SU-DHL-6 (cell line): ENCODE results near the gene PARD6G.

ENCODE experiments used
- H2AFZ ChIP-seq: fragments of 200-600 bp; sonication (generic); 2 replicates; pipeline ENCODE4 v1.6.1; 2014; ENCODE audit warnings: low read depth, mild to moderate bottlenecking, moderate library complexity, mixed read lengths, antibody characterized with exemption, low read length; ENCODE audit not compliant: severe bottlenecking
- H3F3A ChIP-seq: fragments of 200-600 bp; shearing (Covaris generic); 2 replicates; pipeline ENCODE4 v1.6.0; 2016; ENCODE audit warnings: antibody characterized with exemption, mild to moderate bottlenecking; ENCODE audit not compliant: insufficient read depth
- H3K27ac ChIP-seq: fragments of 200-600 bp; sonication (generic); 2 replicates; pipeline ENCODE4 v1.5.1; 2016; ENCODE audit warnings: low read depth, mild to moderate bottlenecking, low read length, moderate library complexity, mixed read lengths
- H3K27me3 ChIP-seq: fragments of 200-600 bp; sonication (generic), shearing (Covaris generic); 2 replicates; pipeline ENCODE4 v1.6.0; 2014; ENCODE audit warnings: mild to moderate bottlenecking, low read length
- H3K36me3 ChIP-seq: fragments of 200-600 bp; sonication (generic); 2 replicates; pipeline ENCODE4 v1.6.1; 2014; ENCODE audit warnings: mild to moderate bottlenecking, low read length, mixed read lengths
- H3K4me2 ChIP-seq: fragments of 300-600, 200-600 bp; shearing (Covaris generic), sonication (generic); 2 replicates; pipeline ENCODE4 v1.6.0; 2014; ENCODE audit warnings: low read length, low read depth, mild to moderate bottlenecking; ENCODE audit not compliant: poor library complexity, severe bottlenecking
- H3K4me3 ChIP-seq: fragments of 200-600 bp; sonication (generic); 2 replicates; pipeline ENCODE4 v1.5.1; 2014; ENCODE audit warnings: antibody characterized with exemption, low read length, mild to moderate bottlenecking, mixed read lengths; ENCODE audit not compliant: insufficient read depth, poor library complexity, severe bottlenecking
- H3K79me2 ChIP-seq: fragments of 200-600 bp; sonication (generic); 2 replicates; pipeline ENCODE4 v1.6.1; 2014; ENCODE audit warnings: mild to moderate bottlenecking, low read length, moderate library complexity; ENCODE audit not compliant: insufficient read depth
- H3K9ac ChIP-seq: fragments of 200-600 bp; sonication (generic); 2 replicates; pipeline ENCODE4 v1.7.0; 2014; ENCODE audit warnings: mild to moderate bottlenecking, low read length
- H3K9me2 ChIP-seq: fragments of 200-600 bp; sonication (generic); replicated peaks from 2 replicates; pipeline ENCODE4 v1.6.1; 2014; ENCODE audit warnings: low read length; ENCODE audit not compliant: insufficient read depth
- H3K9me3 ChIP-seq: fragments of 200-600 bp; sonication (generic); 2 replicates; pipeline ENCODE4 v1.6.1; 2014; ENCODE audit warnings: low read length, mixed read lengths; ENCODE audit not compliant: insufficient read depth
- H4K20me1 ChIP-seq: fragments of 200-600 bp; sonication (generic); 2 replicates; pipeline ENCODE4 v1.6.1; 2014; ENCODE audit warnings: low read depth, mild to moderate bottlenecking, antibody characterized with exemption, low read length, moderate library complexity, mixed read lengths
- CTCF ChIP-seq: fragments of 200-600 bp; sonication (generic); IDR thresholded peaks from one replicate; pipeline ENCODE4 v1.5.1; 2017; ENCODE audit warnings: antibody characterized with exemption, mild to moderate bottlenecking, low read length, moderate library complexity; ENCODE audit not compliant: insufficient read depth, poor library complexity, severe bottlenecking
- EZH2phosphoT487 ChIP-seq: fragments of 200-600 bp; sonication (generic), shearing (Covaris generic); conservative IDR thresholded peaks from 2 replicates; pipeline ENCODE4 v1.6.1; 2018; ENCODE audit warnings: mild to moderate bottlenecking, antibody characterized with exemption, low read length, moderate library complexity, mixed read lengths

Gene PARD6G

GRCh38 chr18:80233899-80234298 lies 13.4 kb downstream of the PARD6G start:
- Histone ChIP-seq H3K9me2 (no peaks in the 10 kb centered on the region), H3K4me3 (no peak overlapping the region), H3K36me3 (no peaks in the 10 kb centered on the region), H4K20me1 (no peaks in the 10 kb centered on the region), H3F3A (no peaks in the 10 kb centered on the region), H3K4me2 (no peak overlapping the region), H3K9me3 (no peaks in the 10 kb centered on the region), H3K9ac (no peak overlapping the region), H3K79me2 (no peaks in the 10 kb centered on the region), H3K27me3 (no peaks in the 10 kb centered on the region), H2AFZ (no peak overlapping the region), H3K27ac (no peak overlapping the region)
- TF ChIP-seq CTCF = no peak
- no peak for TF ChIP-seq EZH2phosphoT487

GRCh38 chr18:80233201-80233835 lies 14.0 kb downstream of the PARD6G start:
- no peaks in the 10 kb centered on the region for H3F3A ChIP-seq
- H3K27ac ChIP-seq = no peak overlapping the region
- no peaks in the 10 kb centered on the region for H3K9me3 ChIP-seq
- H2AFZ ChIP-seq = no peak overlapping the region
- no peaks in the 10 kb centered on the region for H3K36me3 ChIP-seq
- no peak overlapping the region for H3K4me3 ChIP-seq
- no peaks in the 10 kb centered on the region for H3K27me3 ChIP-seq
- no peak overlapping the region for H3K4me2 ChIP-seq
- H3K79me2 ChIP-seq = no peaks in the 10 kb centered on the region
- TF ChIP-seq EZH2phosphoT487 (no peak), CTCF (no peak)
- no peaks in the 10 kb centered on the region for H3K9me2 ChIP-seq
- no peaks in the 10 kb centered on the region for H4K20me1 ChIP-seq
- H3K9ac ChIP-seq = no peak overlapping the region

- Histone ChIP-seq H3K9ac (no peak overlapping the region), H3K9me3 (no peaks in the 10 kb centered on the region), H3K27me3 (no peaks in the 10 kb centered on the region), H4K20me1 (no peaks in the 10 kb centered on the region), H3K27ac (no peak overlapping the region), H3K4me3 (no peak overlapping the region), H2AFZ (no peak overlapping the region), H3K9me2 (no peaks in the 10 kb centered on the region), H3K4me2 (no peak overlapping the region), H3K79me2 (no peaks in the 10 kb centered on the region), H3K36me3 (no peaks in the 10 kb centered on the region), H3F3A (no peaks in the 10 kb centered on the region)
- TF ChIP-seq CTCF (no peak), EZH2phosphoT487 (no peak)
These were observed 14.6 kb downstream of the PARD6G start for GRCh38 chr18:80232710-80233109.
